LNCAP (cell line): ENCODE measurements around the gene STX16.

Source experiments
- CTCF ChIP-seq: fragments of 450-650 bp; IDR thresholded peaks from 2 replicates; pipeline ENCODE4 v1.5.1; 2017; ENCODE audit warnings: mild to moderate bottlenecking

Gene STX16

GRCh38 chr20:58719258-58719657 lies 68.2 kb downstream of the STX16 start:
- TF ChIP-seq CTCF = no peak

DNA sequence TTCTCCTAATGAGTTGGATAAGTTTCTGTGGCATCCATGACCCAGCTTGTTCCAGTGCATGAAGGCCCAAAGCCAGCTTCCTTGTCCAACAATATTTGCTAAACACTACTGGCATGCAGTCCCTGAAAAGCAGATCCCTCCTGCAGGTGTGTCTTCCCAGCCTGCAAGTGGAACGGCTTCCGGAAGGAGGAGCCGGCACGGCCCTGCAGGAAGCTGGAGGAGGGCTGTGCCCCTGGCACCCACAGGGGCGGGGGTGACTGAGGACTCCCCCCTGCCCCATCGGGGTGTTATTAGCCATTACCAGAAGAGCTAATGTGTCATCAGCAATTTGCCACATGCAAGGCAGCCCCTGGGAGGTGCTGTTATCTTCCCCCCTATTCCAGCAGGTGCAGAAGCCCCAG lies 68.9 kb downstream of the STX16 start:
- no peak for TF ChIP-seq CTCF

GRCh38 chr20:58720890-58721289 lies 69.8 kb downstream of the STX16 start:
- TF ChIP-seq CTCF = no peak

DNA sequence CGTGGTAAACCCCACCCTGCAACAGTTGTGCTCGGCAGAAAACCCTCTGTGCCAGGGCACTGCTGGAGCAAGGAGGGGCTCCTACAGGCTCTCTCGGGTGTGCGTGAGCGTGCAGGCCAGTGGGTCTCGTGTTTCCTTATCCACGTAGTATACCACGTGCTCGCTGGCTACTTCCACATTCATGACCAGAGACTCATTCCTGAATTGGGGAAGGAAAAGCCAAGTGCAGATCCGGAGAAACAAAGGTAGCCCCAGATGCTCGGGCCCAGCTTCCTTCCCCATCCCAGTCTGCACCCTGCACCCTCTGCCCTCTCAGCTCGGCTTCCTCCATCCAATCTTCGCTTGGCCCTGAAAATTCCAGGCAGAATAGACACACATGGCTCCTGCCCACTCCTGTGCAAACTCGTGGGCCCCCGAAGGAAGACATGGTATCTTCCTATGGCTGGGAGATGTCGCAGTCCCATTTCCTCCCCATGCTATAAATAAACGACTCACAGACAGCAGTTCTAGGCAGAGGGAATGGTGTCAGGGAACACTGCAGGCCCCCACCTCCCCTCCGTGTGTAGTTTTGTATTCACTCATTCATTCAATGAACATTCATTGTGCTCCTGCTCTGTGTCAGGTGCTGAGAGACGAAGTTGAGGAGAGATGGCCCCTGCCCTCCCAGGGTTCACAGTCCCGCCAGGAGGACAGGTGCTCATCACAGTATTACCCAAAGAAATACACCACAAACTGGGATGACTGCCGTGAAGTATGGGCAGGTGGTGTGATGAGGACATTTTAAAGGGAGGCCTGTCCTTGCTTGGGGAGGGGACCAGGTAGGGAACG lies 71.1 kb downstream of the STX16 start:
- no peak for TF ChIP-seq CTCF

DNA sequence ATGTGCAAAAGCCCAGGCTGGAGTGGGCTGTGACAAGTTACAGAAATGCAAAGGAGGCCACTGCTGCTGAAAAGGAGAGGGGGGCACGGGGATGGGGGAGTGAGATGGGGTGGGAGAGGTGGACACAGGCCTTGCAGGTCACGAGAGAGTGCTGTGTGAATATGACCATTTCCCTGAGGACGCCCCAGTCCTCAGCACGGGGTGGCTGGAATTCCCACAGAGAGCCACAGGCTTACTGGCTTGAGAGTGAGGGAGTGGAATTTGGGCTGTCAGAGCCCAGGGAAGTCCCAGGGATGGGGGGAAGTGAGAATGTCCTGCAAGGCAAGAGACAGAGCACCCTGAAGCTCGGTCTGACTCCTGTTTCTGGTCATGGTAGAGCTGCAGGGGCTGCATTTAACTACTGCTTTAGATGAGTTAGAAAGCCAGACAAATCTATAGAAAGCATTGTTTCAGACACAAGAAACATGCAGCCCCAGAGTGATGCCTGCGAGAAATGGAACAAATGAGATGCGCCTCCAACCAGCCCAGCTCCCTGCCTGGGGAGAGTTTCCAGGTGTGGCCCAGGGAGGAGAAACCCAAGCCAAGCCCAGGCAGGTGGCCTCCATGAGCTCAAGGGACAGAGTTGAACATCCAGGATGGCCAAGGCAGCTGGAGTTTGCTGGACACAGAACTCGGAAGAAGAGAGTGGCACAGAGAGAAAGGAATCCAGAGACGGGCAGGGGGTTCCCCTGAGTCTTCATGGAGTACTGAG lies 72.0 kb downstream of the STX16 start:
- TF ChIP-seq CTCF = no peak

DNA sequence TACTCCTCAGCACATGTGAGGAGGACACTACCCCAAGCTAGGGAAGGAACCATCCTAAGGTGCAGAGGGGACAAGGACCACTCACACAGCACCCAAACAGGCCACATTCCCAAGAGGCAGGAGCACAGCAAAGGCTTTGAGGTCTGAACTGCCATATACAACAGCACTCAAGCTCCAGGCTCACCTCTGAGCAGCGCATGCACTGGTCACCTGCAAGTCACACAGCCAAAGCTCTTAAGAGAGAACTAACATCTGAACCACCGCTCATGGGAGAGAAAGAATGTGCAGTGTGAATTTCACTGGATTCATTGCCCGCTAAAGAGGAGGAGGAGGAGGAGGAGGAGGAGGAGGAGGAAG lies 72.5 kb downstream of the STX16 start:
- TF ChIP-seq CTCF = no peak
